Measurements from ENCODE around the gene ARHGEF10L. TPM values are rescaled to one million over a fixed set of nuclear protein-coding genes. Genes with fewer than 3 reads are reported as not detected.

ARHGEF10L gene
- total RNA-seq, 2 donors from 2014 or later, result 81.4 to 93.1 TPM

GRCh38 chr1:17725084-17725719, 185.7 kb downstream of the ARHGEF10L start:
- Histone ChIP-seq H3K9me3 (no peaks in the 10 kb centered on the region), H3K4me3 (no peak overlapping the region), H3K27me3 (no peaks in the 10 kb centered on the region), H3K4me1 (no peaks in the 10 kb centered on the region), H3K36me3 (replicated peaks in 1 of 2; ENCODE audit: insufficient read depth in 1 of 2, low read depth in 2 of 2) (no peaks in the 10 kb centered on the region), H3K27ac (no peak overlapping the region)
- WGBS, 2 donors, result 88% methylated on average over 7 to 9 of the region's 9 CpGs
- TF ChIP-seq CTCF (IDR thresholded peaks at IDR 0.05) (no peak), POLR2A (IDR thresholded peaks at IDR 0.05) (no peak)
- DNase-seq, result no peak
- intact Hi-C loops (cut with DNase I), result no loop called here
- ATAC-seq, result no peak

GRCh38 chr1:17725811-17726582, 186.5 kb downstream of the ARHGEF10L start:
- no peaks in the 10 kb centered on the region for H3K9me3 ChIP-seq
- no peaks in the 10 kb centered on the region for H3K4me1 ChIP-seq
- WGBS, 2 donors, result 48 to 68% methylated on average over 2 to 7 of the region's 7 CpGs
- H3K27ac ChIP-seq, result no peak overlapping the region
- DNase-seq (no peak), ATAC-seq (no peak)
- H3K36me3 ChIP-seq (replicated peaks in 1 of 2; ENCODE audit: insufficient read depth in 1 of 2, low read depth in 2 of 2), result no peaks in the 10 kb centered on the region
- TF ChIP-seq CTCF (IDR thresholded peaks at IDR 0.05) (no peak), POLR2A (IDR thresholded peaks at IDR 0.05) (no peak)
- intact Hi-C loops (cut with DNase I), result no loop called here
- no peak overlapping the region for H3K4me3 ChIP-seq
- no peaks in the 10 kb centered on the region for H3K27me3 ChIP-seq

- TF ChIP-seq POLR2A (IDR thresholded peaks at IDR 0.05), result no peak
- no peak for TF ChIP-seq CTCF (IDR thresholded peaks at IDR 0.05)
- Histone ChIP-seq H3K36me3 (replicated peaks in 1 of 2; ENCODE audit: insufficient read depth in 1 of 2, low read depth in 2 of 2) (no peaks in the 10 kb centered on the region), H3K9me3 (no peaks in the 10 kb centered on the region), H3K27ac (no peak overlapping the region), H3K4me3 (no peak overlapping the region), H3K27me3 (no peaks in the 10 kb centered on the region), H3K4me1 (no peaks in the 10 kb centered on the region)
- intact Hi-C loops (cut with DNase I), result no loop called here
- 85 to 90% methylated on average over 6 of the region's 6 CpGs for WGBS, 2 donors
- ATAC-seq, result no peak
- DNase-seq, result no peak
These were observed 188.7 kb downstream of the ARHGEF10L start for GRCh38 chr1:17728123-17728712.

GRCh38 chr1:17729248-17729647, 189.8 kb downstream of the ARHGEF10L start:
- Histone ChIP-seq H3K27ac (no peak overlapping the region), H3K36me3 (replicated peaks in 1 of 2; ENCODE audit: insufficient read depth in 1 of 2, low read depth in 2 of 2) (no peaks in the 10 kb centered on the region), H3K4me3 (no peak overlapping the region), H3K4me1 (no peaks in the 10 kb centered on the region), H3K27me3 (no peaks in the 10 kb centered on the region), H3K9me3 (no peaks in the 10 kb centered on the region)
- 51 to 58% methylated on average over 11 to 12 of the region's 12 CpGs for WGBS, 2 donors
- ATAC-seq (no peak), DNase-seq (no peak)
- intact Hi-C loops (cut with DNase I), result no loop called here
- TF ChIP-seq POLR2A (IDR thresholded peaks at IDR 0.05) (no peak), CTCF (IDR thresholded peaks at IDR 0.05) (no peak)
